H1 (cell line): ENCODE measurements around the gene MYL2. TPM values are rescaled to one million over a fixed set of nuclear protein-coding genes. Genes with fewer than 3 reads are reported as not detected.
A peak's percentile ranks its signal among the peaks of the same experiment; 100 is the strongest.

Experiments
- CTCF ChIA-PET: fragments of 300-600 bp; sonication (Branson Sonifier 250); formaldehyde crosslinking; loops from one replicate; lab custom pipeline; 2021; ENCODE audit not compliant: partially characterized antibody; lab: Charles Lee
- POLR2A ChIA-PET: fragments of 300-600 bp; sonication (Branson Sonifier 250); formaldehyde crosslinking; loops from one replicate; lab custom pipeline; 2021; ENCODE audit warnings: inconsistent platforms; ENCODE audit not compliant: partially characterized antibody; lab: Charles Lee
- DNase-seq, 2 experiments: peaks; one replicate each; pipeline versions ENCODE4 v3.0.0 to v3.0.0-alpha.2; 2010 to 2022; ENCODE audit warnings: low spot score in 2 of 2, low read depth in 1 of 2, mixed read lengths in 1 of 2
- FAIRE-seq: peaks from 2 replicates; lab custom pipeline; 2011; peaks lifted over from hg19 to GRCh38; lab: Jason Lieb, UNC
- H2AFZ ChIP-seq: 2 replicates; pipeline ENCODE4 v1.8.1; 2012; ENCODE audit warnings: low read length, inconsistent platforms
- H2AK5ac ChIP-seq: 2 replicates; pipeline ENCODE4 v1.6.1; 2013; ENCODE audit warnings: low read depth, low read length
- H2BK120ac ChIP-seq: replicated peaks from 2 replicates; pipeline ENCODE3; 2013; ENCODE audit warnings: low read depth, low read length, inconsistent platforms
- H2BK12ac ChIP-seq: 2 replicates; pipeline ENCODE4 v1.6.1; 2013; ENCODE audit warnings: low read depth, low read length
- H2BK15ac ChIP-seq: 2 replicates; pipeline ENCODE4 v1.6.1; 2013; ENCODE audit warnings: low read length
- H2BK20ac ChIP-seq: 2 replicates; pipeline ENCODE4 v1.6.1; 2013; ENCODE audit warnings: low read length
- H2BK5ac ChIP-seq: 2 replicates; pipeline ENCODE4 v1.6.1; 2013; ENCODE audit warnings: low read depth, low read length
- H3K14ac ChIP-seq: 2 replicates; pipeline ENCODE4 v1.6.1; 2013; ENCODE audit warnings: inconsistent platforms; ENCODE audit not compliant: insufficient read length
- H3K18ac ChIP-seq: 2 replicates; pipeline ENCODE4 v1.6.1; 2013; ENCODE audit warnings: low read length; ENCODE audit errors: extremely low read depth
- H3K23ac ChIP-seq: 2 replicates; pipeline ENCODE4 v1.6.1; 2013; ENCODE audit warnings: inconsistent platforms; ENCODE audit not compliant: insufficient read length
- H3K23me2 ChIP-seq: 2 replicates; pipeline ENCODE4 v1.6.1; 2013; ENCODE audit warnings: low read depth, low read length
- H3K27ac ChIP-seq: 2 replicates; pipeline ENCODE4 v1.6.1; 2011; ENCODE audit warnings: low read depth, low read length, inconsistent platforms
- H3K27me3 ChIP-seq, 4 experiments: replicated peaks in 1 of 4; 1 replicate in 1 of 4; 2 replicates in 3 of 4; pipeline versions ENCODE4 v1.6.1 to v1.8.1; 2011 to 2013; ENCODE audit warnings: low read length in 3 of 4, mild to moderate bottlenecking in 3 of 4, inconsistent platforms in 2 of 4, mixed read lengths in 2 of 4, moderate library complexity in 1 of 4; ENCODE audit not compliant: control insufficient read depth in 3 of 4, insufficient read depth in 3 of 4; ENCODE audit errors: extremely low read depth in 1 of 4
- H3K36me3 ChIP-seq, 4 experiments: 2 replicates each; pipeline versions ENCODE4 v1.6.1 to v1.8.1; 2011 to 2013; ENCODE audit warnings: mild to moderate bottlenecking in 4 of 4, low read length in 3 of 4, moderate library complexity in 2 of 4, control low read depth in 1 of 4, inconsistent platforms in 1 of 4; ENCODE audit not compliant: insufficient read depth in 4 of 4, control insufficient read depth in 2 of 4
- H3K4ac ChIP-seq: replicated peaks from 2 replicates; pipeline ENCODE3; 2013; ENCODE audit warnings: low read length, low read depth, mixed read lengths, inconsistent platforms; ENCODE audit not compliant: insufficient read length
- H3K4me1 ChIP-seq, 4 experiments: replicated peaks in 1 of 4; 1 replicate in 1 of 4; 2 replicates in 3 of 4; pipeline versions ENCODE4 v1.6.1 to v1.8.1; 2011 to 2013; ENCODE audit warnings: low read length in 3 of 4, inconsistent platforms in 2 of 4, mixed read lengths in 1 of 4; ENCODE audit not compliant: insufficient read depth in 4 of 4, control insufficient read depth in 3 of 4
- H3K4me2 ChIP-seq, 2 experiments: 2 replicates each; pipeline versions ENCODE4 v1.6.1 to v1.8.1; 2011 to 2013; ENCODE audit warnings: low read depth in 2 of 2, low read length in 2 of 2, control low read depth in 1 of 2, inconsistent platforms in 1 of 2, mild to moderate bottlenecking in 1 of 2; ENCODE audit not compliant: insufficient read depth in 1 of 2
- H3K4me3 ChIP-seq, 4 experiments: fragments of 200-600, 300-600 bp in 1 of 4; sonication (generic), shearing (Covaris generic), sonication (Bioruptor Twin) in 1 of 4; 2 replicates each; pipeline versions ENCODE4 v1.5.1 to v1.8.1; 2011 to 2016; ENCODE audit warnings: low read length in 4 of 4, low read depth in 3 of 4, control low read depth in 2 of 4, inconsistent platforms in 2 of 4, mild to moderate bottlenecking in 2 of 4, mixed read lengths in 1 of 4, moderate library complexity in 1 of 4; ENCODE audit not compliant: insufficient read depth in 2 of 4; ENCODE audit errors: extremely low read depth in 1 of 4
- H3K56ac ChIP-seq: replicated peaks from 2 replicates; pipeline ENCODE3; 2013; ENCODE audit warnings: low read depth, mild to moderate bottlenecking, mixed read lengths, low read length, inconsistent platforms; ENCODE audit not compliant: insufficient read length
- H3K79me1 ChIP-seq: 2 replicates; pipeline ENCODE4 v1.6.1; 2013; ENCODE audit warnings: low read depth, low read length, control low read depth
- H3K79me2 ChIP-seq, 2 experiments: 2 replicates each; pipeline versions ENCODE4 v1.6.1 to v1.8.1; 2012 to 2013; ENCODE audit warnings: low read length in 2 of 2, mild to moderate bottlenecking in 2 of 2, inconsistent platforms in 1 of 2; ENCODE audit not compliant: insufficient read depth in 2 of 2, control insufficient read depth in 1 of 2
- H3K9ac ChIP-seq, 4 experiments: replicated peaks in 1 of 4; 1 replicate in 1 of 4; 2 replicates in 3 of 4; pipeline versions ENCODE4 v1.6.1 to v1.8.1; 2011 to 2013; ENCODE audit warnings: low read depth in 3 of 4, low read length in 3 of 4, control low read depth in 2 of 4, mild to moderate bottlenecking in 2 of 4, moderate library complexity in 2 of 4, inconsistent platforms in 1 of 4; ENCODE audit errors: extremely low read depth in 1 of 4
- H3K9me3 ChIP-seq, 2 experiments: 2 replicates each; pipeline versions ENCODE4 v1.6.1 to v1.8.1; 2012 to 2013; ENCODE audit warnings: mild to moderate bottlenecking in 2 of 2, moderate library complexity in 2 of 2, control low read depth in 1 of 2, inconsistent platforms in 1 of 2, low read depth in 1 of 2, low read length in 1 of 2, mixed read lengths in 1 of 2; ENCODE audit not compliant: insufficient read depth in 2 of 2
- H4K20me1 ChIP-seq, 2 experiments: replicated peaks in 1 of 2; 2 replicates each; pipeline versions ENCODE3 to v1.8.1; 2011 to 2013; ENCODE audit warnings: inconsistent platforms in 2 of 2, low read length in 2 of 2, mild to moderate bottlenecking in 1 of 2; ENCODE audit not compliant: insufficient read depth in 2 of 2, control insufficient read depth in 1 of 2
- H4K5ac ChIP-seq: 2 replicates; pipeline ENCODE4 v1.6.1; 2013; ENCODE audit warnings: low read length, low read depth, mixed read lengths, inconsistent platforms; ENCODE audit not compliant: insufficient read length
- H4K8ac ChIP-seq: 2 replicates; pipeline ENCODE4 v1.8.0; 2013; ENCODE audit warnings: mild to moderate bottlenecking, moderate library complexity, low read length, inconsistent platforms; ENCODE audit not compliant: insufficient read depth; ENCODE audit errors: extremely low read depth
- H4K91ac ChIP-seq: replicated peaks from 2 replicates; pipeline ENCODE3; 2013; ENCODE audit warnings: low read length, mixed read lengths, inconsistent platforms; ENCODE audit not compliant: insufficient read length
- WGBS, 2 experiments: shearing (Covaris generic) in 1 of 2; methylation state at CpG; one replicate each; pipeline versions ENCODE4 v1.1.6 to v1.1.7; 2013 to 2015; ENCODE audit warnings: low lambda C conversion rate in 2 of 2, mixed read lengths in 2 of 2, inconsistent platforms in 1 of 2, low coverage in 1 of 2, missing lambda C conversion rate in 1 of 2; ENCODE audit not compliant: insufficient replicate concordance in 2 of 2, insufficient coverage in 1 of 2, insufficient read length in 1 of 2; ENCODE audit errors: extremely low coverage in 1 of 2, missing lambda C conversion rate in 1 of 2; 5-methylcytosine and 5-hydroxymethylcytosine counted together
- polyA plus RNA-seq, 7 experiments: library from polyadenylated mRNA; depleted of rRNA in 3 of 7; stranded (reverse) in 5 of 7; unstranded in 2 of 7; fragments of >200 nt in 5 of 7; fragments of 200-250 nt in 2 of 7; gene quantifications; 1 replicate in 5 of 7; 2 replicates in 1 of 7; 4 replicates in 1 of 7; pipeline versions ENCODE4 v1.2.1 to v1.2.3, GENCODE V29; 2011 to 2013; ENCODE audit warnings: missing spikeins in 2 of 7, mixed read lengths in 2 of 7
- total RNA-seq: library from RNA; stranded (reverse); fragmentation: NEBNext Ultra II Directional; extraction: Animal tissue kit (Norgen Biotek cat#: 25700); gene quantifications from 2 replicates; pipeline ENCODE4 v1.2.1, GENCODE V29; 2021

MYL2 gene
- total and polyA plus RNA-seq, 2 of the 8 experiments (the other 6 are each of a cell fraction or from before 2014, with no cell fraction given) = not detected

DNA sequence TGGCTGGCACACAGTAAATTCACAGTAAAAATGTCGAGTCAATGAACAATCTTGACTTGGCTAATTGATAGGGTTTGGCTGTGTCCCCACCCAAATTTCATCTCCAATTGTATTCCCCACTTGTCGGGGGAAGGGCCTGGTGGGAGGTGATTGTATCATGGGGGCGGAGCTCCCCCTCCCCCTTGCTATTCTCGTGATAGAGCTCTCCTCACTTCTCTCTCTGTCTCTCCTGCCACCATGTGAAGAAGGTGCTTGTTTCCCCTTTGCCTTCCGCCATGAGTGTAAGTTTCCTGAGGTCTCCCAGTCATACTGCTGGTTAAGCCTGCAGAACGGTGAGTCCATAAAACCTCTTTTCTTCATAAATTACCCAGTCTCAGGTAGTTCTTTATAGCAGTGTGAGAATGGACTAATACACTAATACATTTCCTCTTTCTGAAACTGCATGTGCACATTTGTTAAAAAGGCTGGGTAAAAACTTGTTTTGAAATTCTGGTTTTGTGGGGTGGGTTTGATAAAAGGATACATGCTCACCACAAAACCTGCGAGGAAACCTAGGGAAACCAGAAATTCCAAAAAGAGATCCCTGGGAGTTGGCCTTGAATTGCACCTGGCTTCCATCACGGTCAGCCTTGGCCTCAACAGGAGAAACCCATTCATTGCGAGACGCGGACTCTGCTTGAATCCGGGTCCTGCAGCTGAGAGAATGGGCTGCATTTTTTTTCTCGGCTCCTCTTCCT, 16.2 kb upstream of the MYL2 start:
- H3K79me1 ChIP-seq = no peaks in the 10 kb centered on the region

More for the DNA sequence above, 16.2 kb upstream of the MYL2 start:
- no peak overlapping the region for H3K14ac ChIP-seq
- H2BK12ac ChIP-seq = no peak overlapping the region; the same call in 1 of the 2 replicates
- peak overlapping the region; percentile 41 for H4K5ac ChIP-seq
- H3K27me3 ChIP-seq = peaks cover 0 to 2% (median 0%) of the 10 kb centered on the region in 4 experiments; a peak in 3 of 7 replicates
- H4K20me1 ChIP-seq = peaks cover 0 to 6% of the 10 kb centered on the region in 2 experiments
- H2AK5ac ChIP-seq = no peak overlapping the region; the same call in 1 of the 2 replicates
- H3K9me3 ChIP-seq = no peaks in the 10 kb centered on the region
- no peaks in the 10 kb centered on the region for H3K36me3 ChIP-seq
- H3K23ac ChIP-seq = no peak overlapping the region
- no peak overlapping the region; the same call in 1 of the 2 replicates for H2BK20ac ChIP-seq
- H3K27ac ChIP-seq = peak overlapping the region; percentile 76
- 0 out of 2 replicates have a peak overlapping the region, but pooled peaks have one; percentile 17 for H3K18ac ChIP-seq
- H2BK120ac ChIP-seq = peak overlapping the region; percentile 8
- peak; percentile 94 for FAIRE-seq
- H4K8ac ChIP-seq = no peak overlapping the region
- peak overlapping the region; percentile 38 for H4K91ac ChIP-seq
- ChIA-PET POLR2A (interaction anchor here (0.6 to 3.6 kb wide), 24 partner anchors 9 to 354 kb away, joined by 3 to 24 read pairs (median 4); no protein-coding TSS in a partner anchor), CTCF (interaction anchor here (0.5 to 2.2 kb wide), 19 partner anchors 8 to 362 kb away, joined by 3 to 7 read pairs (median 4); partner anchors contain the start of genes CCDC63 and TCTN1)
- H3K79me2 ChIP-seq = peaks cover 0 to 2% of the 10 kb centered on the region in 2 experiments; a peak in 1 of 4 replicates
- H2AFZ ChIP-seq = no peak overlapping the region
- peak overlapping the region; percentile 71 to 79 for H3K4me2 ChIP-seq
- 13% methylated on average over 13 of the region's 13 CpGs; no CpG with 5 or more reads in 1 of the 2 experiments for WGBS, 2 experiments
- peak in 1 of 2 experiments; percentile 75 for DNase-seq
- H2BK5ac ChIP-seq = peak overlapping the region; percentile 95
- H3K4ac ChIP-seq = no peak overlapping the region
- peaks cover 3 to 20% (median 15%) of the 10 kb centered on the region in 4 experiments for H3K4me1 ChIP-seq
- no peak overlapping the region for H2BK15ac ChIP-seq
- no peak overlapping the region for H3K56ac ChIP-seq
- peak overlapping the region in 1 of 4 experiments; percentile 29; a peak in 2 of 7 replicates for H3K9ac ChIP-seq
- no peaks in the 10 kb centered on the region for H3K23me2 ChIP-seq
- peak overlapping the region; percentile 7 to 57 (median 26); a peak in 5 of 8 replicates for H3K4me3 ChIP-seq
